ENCODE data around the gene MECR.

The MECR gene

GRCh38 chr1:29271724-29272123 is 41.0 kb upstream of the MECR start:
- H3K27ac ChIP-seq = no peak overlapping the region
- TF ChIP-seq CTCF (conservative IDR thresholded peaks at IDR 0.05) (no peak), ZFX (IDR thresholded peaks at IDR 0.05) (no peak)

- no peak overlapping the region for H3K27ac ChIP-seq
- TF ChIP-seq ZFX (IDR thresholded peaks at IDR 0.05) (no peak), CTCF (conservative IDR thresholded peaks at IDR 0.05) (no peak)
Measured at GRCh38 chr1:29270929-29271521, 40.3 kb upstream of the MECR start.

- no peak overlapping the region for H3K27ac ChIP-seq
- TF ChIP-seq ZFX (IDR thresholded peaks at IDR 0.05) (no peak), CTCF (conservative IDR thresholded peaks at IDR 0.05) (no peak)
Measured at GRCh38 chr1:29269382-29269781, 38.6 kb upstream of the MECR start.

- no peak overlapping the region for H3K27ac ChIP-seq
Measured at GRCh38 chr1:29267321-29268070, 36.8 kb upstream of the MECR start.

GRCh38 chr1:29266912-29267311 is 36.2 kb upstream of the MECR start:
- H3K27ac ChIP-seq = no peak overlapping the region
- TF ChIP-seq CTCF (conservative IDR thresholded peaks at IDR 0.05) (no peak), ZFX (IDR thresholded peaks at IDR 0.05) (no peak)

More at GRCh38 chr1:29267321-29268070, 36.8 kb upstream of the MECR start:
- TF ChIP-seq ZFX (IDR thresholded peaks at IDR 0.05) = no peak
- TF ChIP-seq CTCF (conservative IDR thresholded peaks at IDR 0.05) = no peak

GRCh38 chr1:29264773-29265389 is 34.1 kb upstream of the MECR start:
- no peak overlapping the region for H3K27ac ChIP-seq
- TF ChIP-seq ZFX (IDR thresholded peaks at IDR 0.05) (no peak), CTCF (conservative IDR thresholded peaks at IDR 0.05) (no peak)

GRCh38 chr1:29260531-29260930 is 29.8 kb upstream of the MECR start:
- no peak overlapping the region for H3K27ac ChIP-seq
- TF ChIP-seq CTCF (conservative IDR thresholded peaks at IDR 0.05) (no peak), ZFX (IDR thresholded peaks at IDR 0.05) (no peak)

All from C4-2B (cell line).